GM18507 (cell line): ENCODE data around the gene POLK.
"Not testable (repeated sequence)": the region's sequence is repeated elsewhere in the genome, so short reads cannot be mapped to it uniquely, and the experiment has no call there.

Experiments used
- DNase-seq: peaks from one replicate; pipeline ENCODE4 v3.0.0; 2011; ENCODE audit warnings: low read depth; ENCODE audit not compliant: insufficient read length; ENCODE audit errors: extremely low spot score
- FAIRE-seq: peaks from 2 replicates; lab custom pipeline; 2011; peaks lifted over from hg19 to GRCh38; lab: Jason Lieb, UNC

Gene POLK

DNA sequence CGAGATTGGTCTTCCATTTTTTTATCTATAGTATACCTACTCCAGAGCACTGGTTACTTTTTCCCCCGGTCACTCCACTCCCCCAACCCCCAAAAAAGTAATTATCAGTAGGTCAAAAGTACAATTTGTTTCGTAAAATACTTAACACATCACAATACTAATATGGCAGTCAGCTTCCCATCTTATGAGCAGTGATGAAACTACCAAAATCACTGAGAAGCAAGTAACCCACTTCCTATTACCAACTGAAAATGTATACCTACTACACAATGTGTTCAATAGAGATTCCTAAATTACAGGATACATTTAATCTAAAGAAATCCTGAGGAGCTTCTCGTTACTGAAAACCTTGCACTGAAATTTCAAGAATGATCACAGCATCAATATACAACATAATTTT, 2.1 kb upstream of the POLK start:
- FAIRE-seq (peak; percentile 45), DNase-seq (no peak)

DNA sequence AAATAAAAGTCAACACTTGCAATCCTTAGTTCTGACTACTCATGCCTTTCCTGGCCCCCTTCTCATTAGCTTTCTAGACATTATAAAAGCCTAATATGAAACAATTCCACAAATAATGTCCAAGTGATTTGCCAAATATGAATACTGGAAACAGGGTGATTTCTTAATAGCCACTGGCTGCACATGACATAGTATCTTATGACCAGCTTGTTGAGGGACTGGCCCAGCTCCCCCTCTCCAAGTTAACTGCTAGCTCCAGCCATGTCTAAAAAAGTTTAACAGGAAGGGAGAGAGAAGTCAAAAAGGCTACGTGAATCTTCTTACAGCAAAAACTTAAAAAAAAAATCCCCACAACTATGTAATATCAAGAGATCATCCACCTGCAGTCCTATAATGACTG, 1.7 kb upstream of the POLK start:
- DNase-seq, result no peak
- no peak for FAIRE-seq

DNA sequence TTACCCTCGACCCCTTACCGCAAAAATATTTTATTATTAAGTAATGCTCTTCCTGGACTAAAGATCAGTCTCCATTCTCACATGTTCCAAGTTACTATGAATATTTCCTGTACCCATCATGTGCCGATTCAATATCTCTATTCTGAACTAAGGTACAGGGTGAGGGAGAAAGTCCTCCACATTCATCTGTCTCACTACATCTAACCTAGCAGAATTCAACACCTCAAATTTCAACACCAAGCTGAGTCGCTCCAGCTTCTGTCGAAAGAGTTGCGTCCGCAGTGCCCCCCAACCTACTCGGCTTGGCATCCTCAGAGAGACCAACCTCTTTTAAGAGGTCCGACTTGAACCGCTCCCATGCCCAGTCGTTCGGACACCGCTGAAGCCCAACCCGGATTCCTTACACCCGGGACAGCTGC, 1.3 kb upstream of the POLK start:
- DNase-seq (no peak), FAIRE-seq (no peak)

DNA sequence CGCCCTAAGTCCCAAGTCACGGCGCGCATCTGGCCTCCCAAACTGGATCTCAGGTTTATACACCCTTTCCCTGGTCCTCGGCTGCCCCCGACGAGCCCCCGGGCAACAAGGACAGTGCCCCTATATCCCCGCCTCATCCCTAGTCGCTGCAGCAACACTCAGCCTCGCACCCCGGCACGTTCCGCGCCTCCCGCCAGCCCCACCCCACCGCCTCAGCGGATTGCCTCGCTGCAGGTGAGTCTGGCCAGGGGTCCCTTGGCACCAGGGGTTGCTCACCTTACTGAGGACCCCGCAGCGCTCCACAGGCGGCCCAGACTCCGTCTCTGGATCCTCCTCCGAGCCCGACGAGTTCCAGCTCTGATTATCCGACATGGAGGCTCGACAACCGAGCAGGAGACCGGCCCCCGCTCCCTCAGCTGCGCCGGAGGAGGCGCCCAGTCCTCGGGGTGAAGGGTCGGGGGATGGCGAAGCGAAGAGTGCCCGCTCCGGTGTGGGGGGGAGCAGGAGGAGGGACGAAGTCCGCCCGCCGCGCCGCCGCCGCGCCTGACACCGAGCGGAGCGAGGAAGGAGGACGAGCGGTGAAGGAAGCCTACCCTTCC, 756 bp upstream of the POLK start:
- FAIRE-seq (no peak), DNase-seq (no peak)

DNA sequence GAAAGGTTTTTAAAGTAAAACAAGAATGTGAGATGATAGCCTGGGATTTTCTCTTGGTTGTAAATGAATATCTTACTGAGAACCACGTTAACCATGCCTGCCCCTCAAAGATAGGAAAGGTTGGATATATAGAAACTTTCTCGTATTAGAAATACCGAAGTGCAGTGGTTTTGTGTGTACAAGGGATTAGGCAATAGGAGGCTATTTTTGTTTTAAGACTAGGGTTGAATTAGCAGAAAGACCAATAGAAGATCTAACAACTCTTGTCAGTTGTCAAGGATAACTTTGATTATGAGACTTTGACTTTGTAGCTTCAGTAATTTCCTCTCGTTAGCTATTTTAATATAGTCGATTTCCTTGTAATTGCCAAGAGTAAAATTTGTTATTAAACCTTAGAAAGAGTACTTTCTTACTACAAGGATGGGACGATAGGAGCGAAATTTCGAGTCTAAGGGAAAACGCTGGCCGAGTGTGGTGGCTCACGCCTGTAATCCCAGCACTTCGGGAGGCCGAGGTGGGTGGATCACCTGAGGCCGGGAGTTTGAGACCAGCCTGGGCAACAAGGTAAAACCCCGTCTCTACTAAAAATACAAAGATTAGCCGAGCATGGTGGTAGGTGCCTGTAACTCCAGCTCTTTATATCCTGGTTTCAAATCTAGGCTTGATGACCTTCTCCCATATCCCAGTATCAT, 838 bp downstream of the POLK start:
- no peak for DNase-seq
- FAIRE-seq, result no peak

DNA sequence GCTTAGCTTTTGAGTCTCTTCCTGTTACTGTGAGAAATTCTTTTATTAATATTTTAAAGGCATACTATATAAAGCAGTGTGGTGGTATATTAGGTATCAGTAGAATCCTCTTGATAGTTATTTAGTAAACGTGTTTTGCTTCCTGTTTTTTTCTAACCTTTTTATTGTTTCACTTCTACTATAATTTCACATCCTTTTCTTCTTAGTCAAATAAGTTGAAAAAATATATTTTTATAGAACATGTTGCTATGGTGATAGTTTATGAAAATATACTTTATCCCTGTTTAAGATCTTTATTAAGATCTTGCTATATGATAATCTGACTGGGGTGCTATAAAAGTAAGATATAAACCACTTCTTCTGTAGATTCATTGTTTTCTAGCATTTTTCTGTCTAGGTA, 2.1 kb downstream of the POLK start:
- FAIRE-seq (peak; percentile 71), DNase-seq (no peak)

DNA sequence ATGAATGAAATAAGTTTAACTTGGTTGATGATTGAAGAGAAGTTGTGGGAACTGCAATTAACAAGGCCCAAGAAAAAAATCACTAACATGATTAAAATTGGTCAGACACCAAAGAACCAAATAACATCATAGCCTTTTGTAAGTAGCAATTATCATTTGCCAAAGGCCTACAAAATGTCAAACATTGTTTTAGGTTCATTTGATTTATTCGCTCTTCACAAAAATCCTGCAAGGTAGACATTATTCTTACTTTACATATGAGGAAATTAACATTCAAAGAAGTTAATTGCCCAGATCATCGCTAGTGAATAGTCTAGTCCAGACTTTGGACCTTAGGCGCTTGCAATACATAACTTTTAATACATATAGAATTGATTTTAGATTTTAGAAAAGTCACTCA, 2.6 kb downstream of the POLK start:
- DNase-seq (no peak), FAIRE-seq (peak; percentile 67)

DNA sequence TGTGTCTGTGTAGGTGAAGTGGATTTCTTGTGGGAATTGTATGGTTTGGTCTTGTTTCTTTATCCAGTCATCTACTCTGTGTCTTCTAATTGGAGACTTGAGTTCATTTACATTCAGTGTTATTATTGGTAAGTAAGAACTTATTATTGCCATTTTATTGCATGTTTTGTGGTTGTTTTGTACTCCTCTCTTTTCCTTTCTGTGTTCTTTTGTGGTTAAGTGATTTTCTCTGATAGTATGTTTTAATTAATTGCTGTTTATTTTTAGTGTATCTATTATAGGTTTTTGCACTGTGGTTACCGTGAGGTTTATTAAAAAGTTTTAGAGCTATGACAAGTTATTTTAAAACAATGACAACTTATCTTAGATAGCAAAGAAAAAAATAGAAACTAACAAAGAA, 8.1 kb downstream of the POLK start:
- DNase-seq, result no peak
- no peak for FAIRE-seq

DNA sequence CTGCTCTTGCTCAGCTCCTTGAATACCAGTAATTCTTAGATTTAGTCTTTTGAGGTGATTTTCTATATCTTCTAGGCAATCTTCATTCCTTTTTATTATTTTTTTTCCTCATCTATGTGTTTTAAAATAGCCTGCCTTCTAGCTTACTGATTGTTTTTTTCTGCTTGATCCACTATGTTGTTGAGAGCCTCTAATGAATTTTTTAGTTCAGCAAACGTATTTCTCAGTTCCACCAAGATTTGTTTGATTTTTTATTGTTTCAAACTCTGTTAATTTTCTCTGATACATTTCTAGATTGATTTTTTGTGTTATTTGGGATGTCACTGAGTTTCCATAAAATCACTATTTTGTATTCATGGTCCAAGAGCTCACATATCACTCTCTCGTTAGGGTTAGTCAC, 9.5 kb downstream of the POLK start:
- FAIRE-seq, result no peak
- DNase-seq, result no peak

DNA sequence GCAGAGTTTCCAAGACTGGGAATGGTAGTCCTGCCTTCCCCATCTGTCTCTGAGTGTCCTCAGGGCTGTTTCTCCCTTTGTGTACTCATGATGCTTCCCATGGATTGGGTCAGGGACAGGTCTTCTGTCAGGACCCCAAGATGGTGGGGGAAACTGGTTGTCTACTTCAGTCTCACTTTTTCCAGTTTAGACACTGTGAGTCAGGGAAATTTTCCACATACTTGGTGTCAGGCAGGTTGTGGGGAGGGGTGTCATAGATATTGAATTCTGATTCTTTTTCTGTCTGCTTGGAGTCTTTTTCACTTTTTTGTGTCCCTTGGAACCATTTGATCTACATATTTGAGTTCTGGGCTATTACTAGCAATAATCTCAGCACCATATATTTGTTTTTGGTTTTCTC, 10.3 kb downstream of the POLK start:
- DNase-seq, result no peak
- FAIRE-seq, result no peak

DNA sequence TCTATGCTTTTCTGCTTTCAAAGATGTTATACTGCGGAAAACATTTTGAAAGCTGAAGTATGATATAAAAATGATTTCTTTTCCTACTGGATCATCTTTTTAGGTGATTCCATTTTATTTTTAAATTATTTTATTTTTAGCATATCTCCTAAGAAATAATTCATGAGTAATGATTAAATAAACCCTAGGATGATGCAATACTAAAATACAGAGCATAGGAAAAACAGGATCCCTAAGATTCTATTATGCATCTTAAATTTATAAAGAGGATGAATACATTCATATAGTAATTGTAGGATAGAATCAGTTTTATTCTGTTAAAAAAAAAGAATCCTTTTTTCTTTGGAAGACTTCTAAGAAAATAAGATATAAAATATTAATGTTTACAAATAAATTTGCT, 10.9 kb downstream of the POLK start:
- DNase-seq (no peak), FAIRE-seq (no peak)

DNA sequence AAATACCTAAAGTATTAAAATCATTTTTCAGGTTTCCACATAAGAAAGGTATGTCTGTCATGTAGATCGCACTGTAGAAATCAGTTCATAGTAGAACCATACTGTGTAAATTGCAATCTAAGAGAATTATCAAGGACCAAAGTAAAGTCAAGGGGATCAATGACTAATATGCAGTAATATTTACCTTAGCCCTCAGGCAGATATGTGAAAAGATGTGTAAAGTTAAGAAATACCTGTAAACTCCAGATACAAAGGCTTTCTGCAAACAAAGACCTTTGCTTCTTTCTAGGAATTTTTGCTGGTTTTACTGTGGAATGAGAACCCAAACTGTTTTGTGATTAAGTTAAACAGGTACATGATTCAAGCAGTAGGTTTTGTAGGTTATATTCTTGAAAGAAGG, 11.6 kb downstream of the POLK start:
- FAIRE-seq, result peak; percentile 36
- no peak for DNase-seq

DNA sequence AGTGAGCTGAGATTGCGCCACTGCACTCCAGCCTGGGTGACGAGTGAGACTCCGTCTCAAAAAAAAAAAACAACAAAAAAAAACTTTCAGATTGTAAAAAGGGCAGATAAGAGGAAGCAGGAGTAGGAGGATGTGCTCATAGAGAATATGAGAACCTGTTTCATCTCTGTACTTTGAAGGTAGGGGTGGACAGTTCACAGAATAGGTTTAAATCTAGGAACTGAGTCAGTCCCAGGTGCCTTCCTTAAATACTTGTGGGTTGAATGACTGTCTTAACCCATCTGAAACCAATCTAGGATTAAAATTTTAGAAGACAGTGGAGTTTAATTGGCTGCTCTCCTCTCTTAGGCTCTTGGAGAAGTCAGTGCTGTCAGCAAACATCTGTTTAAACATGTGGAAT, 12.4 kb downstream of the POLK start:
- peak; percentile 91 for FAIRE-seq

GRCh38 chr5:75524591-75524990, 12.9 kb downstream of the POLK start:
- DNase-seq (no peak), FAIRE-seq (peak; percentile 51)

More for the DNA sequence above, 12.4 kb downstream of the POLK start:
- DNase-seq, result no peak

DNA sequence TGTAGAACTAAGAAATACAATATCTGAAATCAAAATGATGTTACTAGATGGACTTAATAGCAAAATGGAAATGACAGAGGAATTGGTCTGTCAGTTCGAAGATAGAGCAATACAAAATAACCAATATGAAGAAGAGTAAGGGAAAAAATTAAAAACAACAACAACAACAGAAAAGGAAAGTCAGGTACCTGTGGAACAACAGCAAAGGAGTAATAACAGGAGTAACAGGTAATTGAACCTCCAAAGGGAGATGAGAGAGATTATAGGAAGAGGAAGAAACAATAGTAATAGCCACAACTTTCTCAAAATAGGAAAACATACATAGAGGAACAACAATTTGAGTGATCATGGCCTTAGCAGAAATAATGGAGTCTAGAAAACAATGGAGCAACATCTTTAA, 13.7 kb downstream of the POLK start:
- FAIRE-seq, result no peak
- DNase-seq, result no peak

- DNase-seq, result no peak
- peak; percentile 39 for FAIRE-seq
Observed at GRCh38 chr5:75526070-75526469, 14.4 kb downstream of the POLK start.

- DNase-seq (no peak), FAIRE-seq (no peak)
Observed at GRCh38 chr5:75529185-75529584, 17.5 kb downstream of the POLK start.

DNA sequence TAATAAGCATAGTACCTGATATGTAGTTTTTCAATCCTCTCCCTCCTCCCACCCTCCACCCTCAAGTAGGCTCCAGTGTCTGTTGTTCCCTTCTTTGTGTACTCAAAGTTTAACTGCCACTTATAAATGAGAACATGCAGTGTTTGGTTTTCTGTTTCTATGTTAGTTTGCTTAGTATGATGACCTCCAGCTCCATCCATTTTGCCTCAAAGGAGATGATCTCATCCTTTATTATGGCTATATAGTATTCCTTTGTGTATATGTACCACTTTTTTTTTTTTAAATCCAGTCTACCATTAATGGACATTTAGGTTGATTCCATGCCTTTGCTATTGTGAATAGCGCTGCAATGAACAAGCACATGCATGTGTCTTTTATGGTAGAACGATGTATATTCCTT, 20.5 kb downstream of the POLK start:
- no peak for FAIRE-seq
- no peak for DNase-seq

DNA sequence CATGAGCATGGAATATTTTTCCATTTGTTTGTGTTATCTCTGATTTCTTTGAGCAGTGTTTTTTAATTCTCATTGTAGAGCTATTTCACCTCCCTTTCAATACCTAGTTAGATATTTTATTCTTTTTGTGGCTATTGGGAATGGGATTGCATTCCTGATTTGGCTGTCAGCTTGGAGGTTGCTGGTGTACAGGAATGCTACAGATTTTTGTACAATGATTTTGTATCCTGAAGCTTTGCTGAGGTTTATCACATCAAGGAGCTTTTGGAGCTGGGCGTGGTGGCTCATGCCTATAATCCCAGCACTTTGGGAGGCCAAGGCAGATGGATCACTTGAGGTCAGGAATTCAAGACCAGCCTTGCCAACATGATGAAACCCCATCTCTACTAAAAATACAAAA, 22.0 kb downstream of the POLK start:
- FAIRE-seq, DNase-seq: not testable (repeated sequence)

DNA sequence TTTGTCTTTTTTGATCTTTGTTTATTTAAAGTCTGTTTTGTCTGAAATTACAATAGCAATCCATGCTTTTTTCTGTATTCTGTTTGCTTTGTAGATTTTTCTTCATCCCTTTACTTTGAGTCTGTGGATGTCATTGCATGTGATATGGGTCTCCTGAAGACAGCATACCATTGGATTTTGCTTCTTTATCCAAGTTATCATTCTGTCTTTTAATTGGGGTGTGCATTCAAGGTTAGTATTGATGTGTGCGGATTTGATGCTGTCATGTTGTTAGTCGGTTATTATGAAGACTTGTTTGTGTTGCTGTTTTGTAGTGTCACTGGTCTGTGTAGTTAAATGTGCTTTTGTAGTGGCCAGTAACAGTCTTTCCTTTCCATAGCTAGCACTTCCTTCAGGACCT, 23.0 kb downstream of the POLK start:
- FAIRE-seq, result no peak

GRCh38 chr5:75536147-75536546, 24.5 kb downstream of the POLK start:
- no peak for DNase-seq
- peak; percentile 18 for FAIRE-seq

More for the DNA sequence above, 23.0 kb downstream of the POLK start:
- DNase-seq, result no peak
